ENCODE results near the gene MED8.
A peak's percentile ranks its signal among the peaks of the same experiment; 100 is the strongest.

Gene MED8

GRCh38 chr1:43358746-43359693 lies 30.6 kb downstream of the MED8 start, which contains the start of gene CDC20:
Gene CDC20 (plus strand): TSS chr1:43358981. CDS start chr1:43359216, 235 bp downstream.
- DNase-seq (ENCODE audit: low read depth): peak; percentile 98

GRCh38 chr1:43358121-43358745 lies 31.4 kb downstream of the MED8 start:
- DNase-seq (ENCODE audit: low read depth): no peak

DNA sequence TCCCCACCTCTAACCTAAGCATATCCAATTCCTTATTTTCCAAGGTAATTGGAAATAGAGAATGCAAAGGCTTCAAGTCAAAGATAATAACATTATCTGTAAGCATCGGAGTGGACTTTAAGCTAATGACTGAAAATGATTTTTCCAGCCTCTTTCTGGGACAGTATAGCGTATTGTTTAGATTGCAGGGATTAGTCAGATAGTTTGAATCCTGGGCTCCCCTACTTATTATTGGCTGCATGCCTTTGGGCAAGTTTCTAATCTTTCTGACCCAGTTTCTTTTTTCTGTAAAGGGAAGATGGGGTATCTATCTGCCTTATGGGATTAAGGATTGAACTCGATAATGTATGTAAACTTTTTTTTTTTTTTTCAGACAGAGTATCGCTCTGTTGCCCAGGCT lies 32.3 kb downstream of the MED8 start:
- DNase-seq (ENCODE audit: low read depth): no peak

DNA sequence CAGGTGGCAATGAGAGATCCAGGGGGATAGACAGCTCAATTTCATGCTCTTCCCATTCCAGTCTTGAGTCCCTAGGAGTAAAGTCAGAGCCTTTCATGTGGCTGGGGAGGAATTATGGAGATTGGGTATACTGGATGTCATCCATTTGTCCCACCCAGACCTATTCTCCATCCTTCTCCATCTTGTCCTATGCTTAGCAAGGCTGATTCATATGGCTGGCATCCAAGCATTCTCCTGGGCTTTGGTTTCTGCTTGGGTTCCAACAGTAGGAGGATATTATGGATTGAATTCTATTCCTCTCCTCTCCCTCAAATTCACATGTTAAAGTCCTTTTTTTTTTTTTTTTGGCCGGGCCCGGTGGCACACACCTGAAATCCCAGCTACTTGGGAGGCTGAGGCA lies 34.7 kb downstream of the MED8 start:
- no peak for DNase-seq (ENCODE audit: low read depth)

GRCh38 chr1:43354471-43354870 lies 35.1 kb downstream of the MED8 start:
- DNase-seq (ENCODE audit: low read depth): no peak

GRCh38 chr1:43352881-43353280 lies 36.7 kb downstream of the MED8 start:
- DNase-seq (ENCODE audit: low read depth): no peak

GRCh38 chr1:43352351-43352705 lies 37.3 kb downstream of the MED8 start:
- no peak for DNase-seq (ENCODE audit: low read depth)

- DNase-seq (ENCODE audit: low read depth): no peak
Measured at GRCh38 chr1:43351421-43352350, 37.9 kb downstream of the MED8 start.

- DNase-seq (ENCODE audit: low read depth): no peak
Measured at GRCh38 chr1:43350976-43351375, 38.6 kb downstream of the MED8 start.

DNA sequence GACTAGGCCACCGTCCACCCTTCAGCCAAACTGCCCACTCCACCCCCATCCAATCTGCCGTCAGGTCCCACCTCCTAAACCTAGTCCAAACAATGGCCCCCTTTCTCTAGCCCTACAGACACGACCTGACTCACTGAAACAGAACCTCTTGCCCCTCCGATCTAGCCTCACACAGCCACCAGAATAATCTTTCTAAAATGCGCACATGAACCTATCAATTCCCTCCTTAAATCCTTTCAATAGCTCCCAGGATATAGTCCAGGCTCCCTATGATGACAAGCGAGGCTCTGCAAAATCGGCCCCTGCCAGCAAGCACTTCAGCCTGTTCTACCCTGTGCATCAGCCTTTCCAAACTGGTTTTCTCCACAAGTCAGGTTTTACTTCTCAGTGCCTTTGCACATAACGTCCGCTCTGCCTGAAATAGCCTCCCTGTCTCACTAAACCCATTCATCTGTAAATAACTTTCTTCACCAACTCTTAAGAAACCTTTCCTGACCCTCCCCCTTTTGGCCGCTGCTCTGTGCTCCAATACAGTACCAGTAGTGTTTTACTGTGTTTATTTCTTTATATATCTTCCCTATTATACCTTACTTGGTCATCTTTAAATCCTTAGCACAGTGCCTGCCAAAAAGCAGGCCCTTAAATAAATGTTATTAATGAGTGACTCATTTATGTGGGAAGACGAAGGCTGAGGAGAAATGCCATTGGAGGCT lies 39.9 kb downstream of the MED8 start:
- DNase-seq (ENCODE audit: low read depth): no peak

GRCh38 chr1:43348809-43349593 lies 40.6 kb downstream of the MED8 start:
- DNase-seq (ENCODE audit: low read depth): no peak

- DNase-seq (ENCODE audit: low read depth): no peak
Measured at GRCh38 chr1:43348343-43348808, 41.2 kb downstream of the MED8 start.

GRCh38 chr1:43346636-43347035 lies 43.0 kb downstream of the MED8 start:
- DNase-seq (ENCODE audit: low read depth): no peak

- no peak for DNase-seq (ENCODE audit: low read depth)
Measured at GRCh38 chr1:43345120-43345519, 44.5 kb downstream of the MED8 start.

- DNase-seq (ENCODE audit: low read depth): no peak
Measured at GRCh38 chr1:43344267-43344850, 45.2 kb downstream of the MED8 start.

- no peak for DNase-seq (ENCODE audit: low read depth)
Measured at GRCh38 chr1:43340559-43340958, 49.0 kb downstream of the MED8 start.

DNA sequence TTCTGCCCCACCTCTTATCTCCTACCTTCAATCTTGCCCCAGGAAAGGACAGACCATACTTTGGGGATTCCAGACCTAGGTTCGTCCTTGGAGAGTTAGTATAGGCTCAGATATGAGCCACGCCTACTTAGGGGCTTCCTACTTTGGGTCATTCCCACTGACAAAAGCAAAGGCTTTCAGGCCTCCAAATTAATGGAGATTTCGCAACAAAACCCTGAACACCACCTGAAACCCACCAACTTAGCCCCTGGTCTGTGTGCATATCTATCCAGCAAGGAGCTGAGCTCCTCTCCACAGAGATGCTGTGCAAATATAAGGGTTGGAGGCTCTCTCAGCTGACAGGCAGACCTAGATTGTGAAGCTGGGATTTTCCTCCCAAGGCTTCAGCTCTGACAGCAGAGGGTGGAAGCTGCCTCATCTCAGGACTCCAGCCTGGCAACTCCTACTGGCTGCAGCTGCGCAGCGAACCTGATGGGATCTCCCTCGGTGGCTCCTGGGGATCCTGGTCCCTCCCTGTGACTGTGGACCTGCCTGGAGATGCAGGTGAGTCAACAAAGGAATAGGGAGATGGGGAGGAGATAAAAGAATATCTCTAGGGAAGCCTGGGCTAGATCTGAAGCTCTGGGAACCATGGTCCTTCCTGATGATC lies 49.9 kb downstream of the MED8 start:
- DNase-seq (ENCODE audit: low read depth): no peak

DNA sequence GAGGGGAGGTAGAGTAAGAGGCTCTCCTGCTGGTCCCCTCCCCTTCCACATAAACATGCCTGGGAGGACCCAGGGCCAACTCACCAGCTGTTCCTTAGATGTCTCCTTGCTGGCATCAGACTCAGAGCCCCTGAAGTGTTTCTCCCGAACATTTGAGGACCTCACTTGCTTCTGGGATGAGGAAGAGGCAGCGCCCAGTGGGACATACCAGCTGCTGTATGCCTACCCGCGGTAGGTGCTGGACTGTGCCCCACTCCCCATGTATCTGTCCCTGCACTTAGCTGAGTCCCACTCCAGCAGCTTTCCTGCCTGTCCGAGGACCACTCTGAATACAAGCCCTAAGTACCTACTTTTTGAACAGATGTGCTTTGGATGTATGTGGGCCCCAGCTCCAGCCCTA lies 51.6 kb downstream of the MED8 start:
- DNase-seq (ENCODE audit: low read depth): no peak

DNA sequence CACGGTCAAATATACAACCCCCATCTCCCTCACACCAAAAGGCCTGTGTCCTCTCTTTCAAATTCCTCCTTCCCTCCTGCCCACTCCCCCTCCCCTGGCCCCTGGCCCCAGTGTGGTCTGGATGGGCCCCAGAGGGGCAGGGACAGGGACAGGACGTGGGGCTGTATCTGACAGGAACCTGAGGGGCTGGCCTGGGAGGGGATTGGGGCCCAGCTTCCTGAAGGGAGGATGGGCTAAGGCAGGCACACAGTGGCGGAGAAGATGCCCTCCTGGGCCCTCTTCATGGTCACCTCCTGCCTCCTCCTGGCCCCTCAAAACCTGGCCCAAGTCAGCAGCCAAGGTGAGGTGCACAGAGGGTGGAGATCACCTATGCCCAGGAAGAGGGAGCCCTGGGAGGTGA lies 52.0 kb downstream of the MED8 start, which contains the start of gene MPL:
TSS of gene MPL (plus strand) at position 231 of the 400 bp plus-strand sequence. CDS start at position 262, 31 bp downstream.
- no peak for DNase-seq (ENCODE audit: low read depth)

Measured in stimulated activated CD8-positive, alpha-beta memory T cell treated with anti-CD3 and anti-CD28 coated beads, Interleukin-7, amount 100 ng/mL, for 24 hours (primary cell).